GM12872 (cell line): ENCODE results near the gene GRIN2A.

Experiments used
- TF ChIP-seq, protein P1 (sequence below): IDR thresholded peaks from 3 replicates; pipeline ENCODE4 v1.5.1; 2011; ENCODE audit warnings: low read depth, mild to moderate bottlenecking, low read length, moderate library complexity; ENCODE audit not compliant: insufficient read depth

GRIN2A gene

DNA sequence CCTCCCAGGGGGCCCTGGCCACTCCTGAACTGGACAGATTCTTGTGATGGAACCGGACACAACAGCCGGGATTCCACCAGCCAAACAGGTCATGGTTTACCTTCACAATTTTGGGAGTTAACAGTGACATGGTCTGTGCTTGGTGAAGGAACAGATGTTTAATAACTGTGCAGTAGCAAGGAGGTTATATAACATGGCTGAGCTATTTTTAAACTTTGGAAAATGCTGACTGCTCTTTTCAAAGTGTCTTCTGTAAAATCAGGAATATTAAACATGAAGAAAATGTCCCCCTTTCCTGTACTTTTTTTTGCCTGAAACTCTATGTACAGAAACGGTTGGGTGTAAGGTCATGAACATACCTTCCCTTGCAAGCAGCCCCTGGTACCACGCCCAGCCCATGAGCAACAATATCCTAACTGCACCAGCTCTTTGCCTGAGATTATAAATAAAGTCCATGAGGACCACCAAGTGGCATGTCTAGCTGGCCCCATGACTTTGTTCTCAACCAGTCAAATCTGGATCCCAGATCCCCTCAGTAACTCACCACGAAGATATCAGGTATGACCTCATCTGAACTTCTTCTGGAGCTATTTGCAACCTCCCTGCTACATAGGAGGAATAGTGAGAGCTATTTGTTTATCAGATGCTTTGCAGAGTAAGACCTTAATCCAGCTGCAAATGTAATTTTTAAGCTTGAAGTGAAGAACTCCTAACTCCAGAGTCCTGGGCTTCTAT lies 249.1 kb downstream of the GRIN2A start:
- TF ChIP-seq, protein P1, sequence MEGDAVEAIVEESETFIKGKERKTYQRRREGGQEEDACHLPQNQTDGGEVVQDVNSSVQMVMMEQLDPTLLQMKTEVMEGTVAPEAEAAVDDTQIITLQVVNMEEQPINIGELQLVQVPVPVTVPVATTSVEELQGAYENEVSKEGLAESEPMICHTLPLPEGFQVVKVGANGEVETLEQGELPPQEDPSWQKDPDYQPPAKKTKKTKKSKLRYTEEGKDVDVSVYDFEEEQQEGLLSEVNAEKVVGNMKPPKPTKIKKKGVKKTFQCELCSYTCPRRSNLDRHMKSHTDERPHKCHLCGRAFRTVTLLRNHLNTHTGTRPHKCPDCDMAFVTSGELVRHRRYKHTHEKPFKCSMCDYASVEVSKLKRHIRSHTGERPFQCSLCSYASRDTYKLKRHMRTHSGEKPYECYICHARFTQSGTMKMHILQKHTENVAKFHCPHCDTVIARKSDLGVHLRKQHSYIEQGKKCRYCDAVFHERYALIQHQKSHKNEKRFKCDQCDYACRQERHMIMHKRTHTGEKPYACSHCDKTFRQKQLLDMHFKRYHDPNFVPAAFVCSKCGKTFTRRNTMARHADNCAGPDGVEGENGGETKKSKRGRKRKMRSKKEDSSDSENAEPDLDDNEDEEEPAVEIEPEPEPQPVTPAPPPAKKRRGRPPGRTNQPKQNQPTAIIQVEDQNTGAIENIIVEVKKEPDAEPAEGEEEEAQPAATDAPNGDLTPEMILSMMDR: no peak

- TF ChIP-seq, protein P1: no peak
These were observed 250.2 kb downstream of the GRIN2A start for GRCh38 chr16:9932000-9932399.

- TF ChIP-seq, protein P1: no peak
These were observed 252.4 kb downstream of the GRIN2A start for GRCh38 chr16:9929836-9930235.

- TF ChIP-seq, protein P1: no peak
These were observed 252.9 kb downstream of the GRIN2A start for GRCh38 chr16:9929313-9929712.

DNA sequence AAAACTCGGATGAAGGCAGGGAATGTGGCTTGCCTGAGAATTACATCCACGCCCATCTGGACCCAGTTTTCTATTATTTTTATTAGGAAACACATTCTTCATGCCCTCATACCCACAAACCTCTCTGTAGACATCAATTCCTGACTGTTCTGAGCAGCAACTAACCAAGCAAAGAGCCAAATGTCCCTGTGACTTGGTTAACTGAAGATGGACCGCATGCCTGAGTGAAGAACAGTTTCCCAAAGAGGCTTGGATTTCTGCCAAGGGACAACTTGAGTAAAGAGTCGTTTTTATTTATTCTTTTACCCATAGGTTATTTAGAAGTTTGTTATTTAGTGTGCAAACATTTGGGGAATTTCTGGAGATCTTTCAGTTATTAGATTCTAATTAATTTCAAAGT lies 259.8 kb downstream of the GRIN2A start:
- TF ChIP-seq, protein P1: no peak

DNA sequence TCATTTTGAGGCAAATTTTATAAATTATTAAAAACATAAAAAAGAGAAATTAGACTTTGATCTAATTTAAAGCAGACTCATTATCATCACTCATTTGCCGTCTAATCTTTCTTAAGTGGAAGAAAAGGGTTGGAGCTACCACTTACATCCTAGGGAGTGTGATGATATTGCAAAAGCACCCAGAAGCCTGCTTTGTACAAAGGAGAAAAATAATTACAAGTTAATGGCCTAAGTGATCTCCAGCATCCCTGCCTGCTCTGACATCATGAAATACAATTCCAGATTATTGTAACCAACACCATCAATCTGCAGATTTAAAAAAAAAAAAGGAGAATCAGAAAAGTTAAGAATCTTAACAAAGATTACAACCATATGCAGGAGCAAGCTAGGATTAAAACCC lies 260.2 kb downstream of the GRIN2A start:
- TF ChIP-seq, protein P1: no peak

- TF ChIP-seq, protein P1: peak; percentile 25; the same call in 1 of the 3 replicates
These were observed 262.8 kb downstream of the GRIN2A start for GRCh38 chr16:9919460-9919859.

DNA sequence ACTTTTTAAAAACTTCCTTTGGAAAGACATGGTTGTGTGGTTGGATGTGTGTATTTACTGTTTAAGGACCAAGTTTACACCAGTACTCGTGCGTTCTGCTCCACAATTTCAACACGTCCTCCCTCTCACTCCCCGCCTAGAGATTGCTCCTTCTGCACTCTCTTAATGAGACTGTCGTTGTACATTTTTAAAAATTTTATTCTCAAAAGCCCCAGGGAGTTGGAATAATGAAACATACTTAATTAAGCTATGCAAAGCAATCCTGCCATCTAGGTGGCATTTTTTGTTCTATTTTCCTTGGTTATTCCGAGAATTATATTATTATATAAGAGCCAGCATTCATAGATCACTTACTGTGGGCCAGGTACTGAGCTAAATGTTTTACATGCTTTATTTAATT lies 264.5 kb downstream of the GRIN2A start:
- TF ChIP-seq, protein P1: no peak
